Measurements from ENCODE around the gene TIAM1. TPM values are rescaled to one million over a fixed set of nuclear protein-coding genes. Genes with fewer than 3 reads are reported as not detected.

The TIAM1 gene
- total and polyA plus RNA-seq, 12 donors: 6.5 to 33.3 (median 15.9) TPM

DNA sequence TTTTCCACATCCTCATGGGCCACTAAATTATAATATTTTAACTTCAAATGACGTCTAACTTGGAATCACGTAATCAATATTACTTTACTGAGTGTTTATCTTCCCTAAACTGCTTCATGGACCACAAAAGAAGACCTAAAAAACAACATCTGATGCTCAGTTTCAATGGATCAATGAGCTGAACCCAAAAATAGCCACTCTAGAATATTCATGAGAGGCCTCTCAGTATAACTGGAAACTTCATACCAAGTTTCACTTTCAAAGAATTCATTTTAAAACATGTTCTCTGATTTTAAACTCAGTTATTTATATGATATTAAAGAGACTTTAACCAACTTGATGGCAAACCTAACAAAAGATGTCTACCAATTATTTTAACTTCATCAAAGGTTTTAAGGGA lies 23.7 kb upstream of the TIAM1 start:
- no peaks in the 10 kb centered on the region for H3K9me3 ChIP-seq (replicated peaks in 1 of 3)
- no peak for DNase-seq
- no peak overlapping the region for H3K27ac ChIP-seq
- 90 to 92% (median 91%) methylated on average over 2 of the region's 2 CpGs for WGBS, 4 donors
- H3K36me3 ChIP-seq (replicated peaks in 1 of 2): no peaks in the 10 kb centered on the region
- TF ChIP-seq POLR2A (IDR thresholded peaks at IDR 0.05): no peak
- TF ChIP-seq, protein P1, sequence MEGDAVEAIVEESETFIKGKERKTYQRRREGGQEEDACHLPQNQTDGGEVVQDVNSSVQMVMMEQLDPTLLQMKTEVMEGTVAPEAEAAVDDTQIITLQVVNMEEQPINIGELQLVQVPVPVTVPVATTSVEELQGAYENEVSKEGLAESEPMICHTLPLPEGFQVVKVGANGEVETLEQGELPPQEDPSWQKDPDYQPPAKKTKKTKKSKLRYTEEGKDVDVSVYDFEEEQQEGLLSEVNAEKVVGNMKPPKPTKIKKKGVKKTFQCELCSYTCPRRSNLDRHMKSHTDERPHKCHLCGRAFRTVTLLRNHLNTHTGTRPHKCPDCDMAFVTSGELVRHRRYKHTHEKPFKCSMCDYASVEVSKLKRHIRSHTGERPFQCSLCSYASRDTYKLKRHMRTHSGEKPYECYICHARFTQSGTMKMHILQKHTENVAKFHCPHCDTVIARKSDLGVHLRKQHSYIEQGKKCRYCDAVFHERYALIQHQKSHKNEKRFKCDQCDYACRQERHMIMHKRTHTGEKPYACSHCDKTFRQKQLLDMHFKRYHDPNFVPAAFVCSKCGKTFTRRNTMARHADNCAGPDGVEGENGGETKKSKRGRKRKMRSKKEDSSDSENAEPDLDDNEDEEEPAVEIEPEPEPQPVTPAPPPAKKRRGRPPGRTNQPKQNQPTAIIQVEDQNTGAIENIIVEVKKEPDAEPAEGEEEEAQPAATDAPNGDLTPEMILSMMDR (IDR thresholded peaks at IDR 0.05): no peak
- no peaks in the 10 kb centered on the region for H3K27me3 ChIP-seq
- intact Hi-C loops (cut with DNase I): no loop called here
- H3K4me1 ChIP-seq (replicated peaks in 1 of 2): no peaks in the 10 kb centered on the region
- no peak overlapping the region for H3K4me3 ChIP-seq

DNA sequence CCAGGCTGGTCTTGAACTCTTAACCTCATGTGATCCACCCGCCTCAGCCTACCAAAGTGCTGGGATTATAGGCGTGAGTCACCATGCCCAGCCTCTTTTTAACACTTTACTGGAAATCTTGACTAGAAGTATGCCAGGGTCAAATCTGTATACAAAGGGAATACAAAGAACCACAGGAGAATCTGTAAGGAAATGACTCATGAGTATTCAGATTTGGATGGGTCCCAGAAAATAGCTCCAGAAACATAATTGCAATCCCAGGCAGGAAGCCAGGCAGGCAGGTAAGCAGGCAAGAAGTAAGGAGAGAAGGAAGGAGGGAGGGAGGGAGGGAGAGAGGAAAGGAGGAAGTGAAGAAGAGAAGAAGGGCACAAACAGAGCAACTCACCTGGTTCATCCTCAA lies 22.8 kb upstream of the TIAM1 start:
- Histone ChIP-seq H3K27ac (no peak overlapping the region), H3K4me3 (no peak overlapping the region), H3K27me3 (no peaks in the 10 kb centered on the region), H3K36me3 (replicated peaks in 1 of 2) (no peaks in the 10 kb centered on the region), H3K9me3 (replicated peaks in 1 of 3) (no peaks in the 10 kb centered on the region), H3K4me1 (replicated peaks in 1 of 2) (no peaks in the 10 kb centered on the region)
- 15 to 28% (median 27%) methylated on average over 2 of the region's 2 CpGs for WGBS, 4 donors
- intact Hi-C loops (cut with DNase I): no loop called here
- TF ChIP-seq POLR2A (IDR thresholded peaks at IDR 0.05): no peak
- TF ChIP-seq, protein P1 (IDR thresholded peaks at IDR 0.05): no peak
- DNase-seq: peak in 2 of 7 donors; percentile 23 to 24

DNA sequence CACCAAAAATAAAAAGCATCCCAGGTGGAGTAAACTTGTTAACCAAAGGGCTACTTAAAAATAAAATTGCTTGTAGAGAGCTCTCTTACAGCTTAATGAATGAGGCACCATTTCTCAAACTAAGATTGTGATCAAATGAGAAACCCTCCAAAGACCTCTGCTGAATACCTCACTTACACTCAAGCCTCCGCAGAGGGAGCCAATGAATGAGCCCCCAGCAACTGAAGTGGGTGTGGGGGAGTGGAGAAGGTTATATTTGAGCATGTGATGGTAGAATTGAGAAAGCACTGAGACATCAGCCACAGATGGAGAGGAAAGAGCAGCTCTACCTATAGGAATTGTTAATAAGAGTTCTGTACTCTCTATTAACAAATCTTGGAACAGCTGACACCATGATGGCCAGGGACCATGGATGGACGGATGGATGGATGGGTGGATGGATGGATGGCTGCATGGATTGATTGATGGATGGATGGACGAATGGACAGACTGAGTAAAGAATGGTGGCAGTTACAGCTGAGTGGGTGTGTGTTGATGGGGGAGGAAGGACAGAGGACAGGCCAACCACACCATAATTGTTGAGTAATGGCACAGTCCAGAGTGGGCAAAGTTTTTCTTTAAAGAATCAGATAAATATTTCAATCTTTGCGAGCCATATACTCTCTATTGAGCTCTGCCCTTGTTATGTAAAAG lies 20.3 kb upstream of the TIAM1 start:
- Histone ChIP-seq H3K27me3 (no peaks in the 10 kb centered on the region), H3K27ac (no peak overlapping the region), H3K4me3 (no peak overlapping the region), H3K9me3 (replicated peaks in 1 of 3) (no peaks in the 10 kb centered on the region), H3K4me1 (replicated peaks in 1 of 2) (no peaks in the 10 kb centered on the region), H3K36me3 (replicated peaks in 1 of 2) (no peaks in the 10 kb centered on the region)
- WGBS, 4 donors: 81 to 83% (median 81%) methylated on average over 4 of the region's 4 CpGs
- TF ChIP-seq POLR2A (IDR thresholded peaks at IDR 0.05): no peak
- TF ChIP-seq, protein P1 (IDR thresholded peaks at IDR 0.05): no peak
- no peak for DNase-seq
- intact Hi-C loops (cut with DNase I): no loop called here

DNA sequence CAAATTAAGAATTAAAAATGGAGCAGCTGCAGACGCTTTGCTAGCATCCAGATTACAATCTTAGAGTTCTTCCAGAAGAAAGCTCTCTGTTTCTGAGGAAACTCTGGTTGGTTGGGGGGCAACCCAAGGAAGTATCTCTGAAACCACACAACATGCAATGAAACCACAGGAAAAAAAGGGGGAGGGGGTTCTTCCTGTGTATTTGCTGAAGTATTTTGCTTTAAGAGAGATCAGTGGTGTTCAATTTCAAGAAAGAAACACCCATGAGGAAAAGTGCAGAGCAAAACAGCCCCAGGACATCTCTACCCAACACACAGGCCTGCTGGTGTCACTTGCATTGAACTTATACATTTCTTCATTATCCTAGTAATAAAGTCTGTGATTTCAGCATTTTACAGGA lies 19.7 kb upstream of the TIAM1 start:
- no peak for TF ChIP-seq POLR2A (IDR thresholded peaks at IDR 0.05)
- TF ChIP-seq, protein P1 (IDR thresholded peaks at IDR 0.05): no peak
- H3K9me3 ChIP-seq (replicated peaks in 1 of 3): no peaks in the 10 kb centered on the region
- 49 to 67% (median 55%) methylated on average over 1 of the region's 1 CpG for WGBS, 4 donors
- intact Hi-C loops (cut with DNase I): no loop called here
- no peaks in the 10 kb centered on the region for H3K36me3 ChIP-seq (replicated peaks in 1 of 2)
- H3K27ac ChIP-seq: no peak overlapping the region
- no peak for DNase-seq
- no peak overlapping the region for H3K4me3 ChIP-seq
- no peaks in the 10 kb centered on the region for H3K4me1 ChIP-seq (replicated peaks in 1 of 2)
- H3K27me3 ChIP-seq: no peaks in the 10 kb centered on the region

Measured in adrenal gland (tissue), 12 donors.